GM12891 (cell line): Measurements from ENCODE around the gene TOPBP1.

ENCODE experiments used
- POLR2A ChIP-seq: IDR thresholded peaks from 2 replicates; pipeline ENCODE4 v1.6.1; 2011; ENCODE audit warnings: low read depth, low read length, control low read depth
- POLR2AphosphoS5 ChIP-seq: IDR thresholded peaks from 2 replicates; pipeline ENCODE4 v1.6.1; 2011; ENCODE audit warnings: low read depth, low read length, control low read depth
- POU2F2 ChIP-seq: IDR thresholded peaks from 2 replicates; pipeline ENCODE4 v1.6.1; 2011; ENCODE audit warnings: low read depth, mild to moderate bottlenecking, control low read depth, low read length, moderate library complexity

DNA sequence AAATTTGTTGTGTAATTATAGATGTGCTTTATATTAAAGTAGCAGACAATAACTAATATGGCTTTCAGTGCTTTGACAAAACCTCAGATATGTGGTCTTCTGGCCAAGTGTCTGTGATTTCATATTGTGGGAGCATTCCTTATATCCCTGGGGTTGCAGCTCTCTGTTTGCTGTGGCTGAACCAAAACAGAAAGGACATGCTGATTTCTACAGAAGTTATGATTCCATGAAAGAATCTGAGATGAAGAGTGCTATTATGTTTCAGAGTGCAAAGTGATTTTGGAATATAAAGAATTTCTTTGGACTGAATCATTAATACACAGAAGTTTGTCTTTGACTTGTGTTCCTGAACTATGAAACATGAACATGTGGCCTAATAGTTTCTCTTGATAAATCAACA, 51.7 kb downstream of the TOPBP1 start:
- TF ChIP-seq POLR2AphosphoS5: no peak
- TF ChIP-seq POLR2A: no peak
- no peak for TF ChIP-seq POU2F2
